ENCODE measurements around the gene EIF4E2.

EIF4E2 gene, protein sequence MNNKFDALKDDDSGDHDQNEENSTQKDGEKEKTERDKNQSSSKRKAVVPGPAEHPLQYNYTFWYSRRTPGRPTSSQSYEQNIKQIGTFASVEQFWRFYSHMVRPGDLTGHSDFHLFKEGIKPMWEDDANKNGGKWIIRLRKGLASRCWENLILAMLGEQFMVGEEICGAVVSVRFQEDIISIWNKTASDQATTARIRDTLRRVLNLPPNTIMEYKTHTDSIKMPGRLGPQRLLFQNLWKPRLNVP

GRCh38 chr2:232550354-232551249 is at the start of gene EIF4E2, which contains the start of gene TIGD1:
Gene EIF4E2, plus strand, starts transcription at chr2:232550689. Its CDS starts 36 bp downstream, at chr2:232550725.
Gene TIGD1, minus strand, starts transcription at chr2:232550557. Its CDS starts 675 bp downstream, at chr2:232549882.
- peak; percentile 79 for DNase-seq

DNA sequence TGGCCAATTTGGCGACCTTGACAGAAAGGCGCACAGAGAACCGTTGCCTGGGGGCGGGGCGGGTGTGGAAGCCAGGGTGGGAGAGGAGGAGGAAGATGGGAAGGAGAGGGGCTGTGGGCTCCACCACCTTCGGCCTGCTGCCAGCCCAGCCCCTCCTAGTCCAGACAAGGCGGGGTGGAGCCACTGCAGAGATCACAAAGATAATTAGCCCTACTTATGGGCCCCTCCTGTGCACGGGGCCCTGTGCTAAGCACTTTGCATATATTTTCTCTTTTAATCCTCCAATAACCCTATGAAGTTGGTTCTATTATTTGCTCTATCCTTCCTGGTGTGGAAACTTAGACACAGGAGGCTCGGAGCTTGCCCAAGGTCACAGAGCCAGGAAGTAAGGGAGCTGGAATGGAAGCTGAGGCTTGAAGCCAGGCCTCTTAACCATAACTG is 49.1 kb upstream of the EIF4E2 start:
- DNase-seq: no peak

GRCh38 chr2:232501794-232502390 is 48.6 kb upstream of the EIF4E2 start:
- no peak for DNase-seq

GRCh38 chr2:232502511-232502910 is 48.0 kb upstream of the EIF4E2 start:
- no peak for DNase-seq

DNA sequence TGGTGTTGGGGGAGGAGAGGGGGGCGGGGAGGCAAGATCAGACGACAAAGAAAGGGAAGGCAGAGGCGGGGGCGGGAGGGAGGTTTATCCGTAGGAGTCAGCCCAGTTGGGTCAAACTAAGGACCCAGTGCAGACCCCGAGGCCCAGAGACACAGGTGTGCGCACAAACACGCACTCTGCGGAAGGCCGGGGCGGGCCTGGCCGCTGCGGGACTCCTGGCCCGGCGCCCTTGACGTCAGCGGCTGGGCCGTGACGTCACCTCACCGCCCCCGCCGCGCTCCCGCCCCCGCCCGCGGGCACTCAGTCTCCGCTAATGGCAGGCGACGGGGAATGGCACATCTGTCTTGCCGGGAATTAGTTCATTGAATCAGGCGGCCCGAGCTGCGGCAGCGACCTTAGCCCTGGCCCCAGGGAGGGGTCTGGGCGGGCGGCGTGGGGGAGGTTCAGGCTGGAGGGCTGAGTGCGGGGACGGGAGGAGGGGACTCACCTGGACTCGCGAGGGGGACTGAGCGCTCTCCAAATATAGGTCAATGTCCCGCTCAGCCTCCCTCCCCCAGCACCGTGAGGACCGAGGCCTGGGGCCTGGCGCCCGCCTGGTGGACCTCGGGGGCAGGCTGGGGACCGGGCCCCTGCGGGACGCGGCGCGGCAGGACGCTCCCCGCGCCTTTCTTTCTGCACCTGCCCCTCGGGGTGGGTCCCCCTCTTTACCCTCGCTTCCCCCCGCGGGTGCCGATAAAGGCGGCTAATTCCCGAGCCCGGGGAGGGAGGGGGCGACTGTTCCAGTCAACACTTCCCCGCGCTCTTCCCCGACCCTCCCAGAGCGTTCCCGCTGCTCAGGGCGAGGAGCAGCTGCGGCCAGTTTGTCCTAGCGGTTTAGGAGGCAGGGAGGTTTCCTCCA is 47.3 kb upstream of the EIF4E2 start:
- DNase-seq: no peak

GRCh38 chr2:232503809-232504323 is 46.6 kb upstream of the EIF4E2 start:
- no peak for DNase-seq

DNA sequence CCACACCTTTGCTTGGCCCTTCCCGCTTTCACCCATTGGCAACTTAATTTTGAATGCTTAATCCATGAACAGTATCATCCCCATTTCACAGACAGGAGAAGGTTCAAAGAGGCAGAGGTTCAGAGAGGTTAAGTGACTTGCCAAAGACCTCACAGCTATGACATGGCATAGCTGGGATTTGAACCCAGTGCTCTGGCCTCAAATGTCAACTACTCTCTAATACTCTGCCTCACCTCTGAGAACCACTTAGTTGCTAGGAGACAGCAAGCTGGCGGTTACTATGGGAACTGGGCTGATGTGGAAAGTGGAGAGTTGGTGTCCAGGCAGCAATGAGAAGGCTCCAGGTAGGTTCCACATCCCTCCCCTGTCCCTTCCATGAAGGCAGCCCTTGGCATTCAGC is 46.1 kb upstream of the EIF4E2 start:
- DNase-seq: no peak

GRCh38 chr2:232505856-232506255 is 44.6 kb upstream of the EIF4E2 start:
- DNase-seq: no peak

GRCh38 chr2:232506709-232507108 is 43.8 kb upstream of the EIF4E2 start:
- no peak for DNase-seq

DNA sequence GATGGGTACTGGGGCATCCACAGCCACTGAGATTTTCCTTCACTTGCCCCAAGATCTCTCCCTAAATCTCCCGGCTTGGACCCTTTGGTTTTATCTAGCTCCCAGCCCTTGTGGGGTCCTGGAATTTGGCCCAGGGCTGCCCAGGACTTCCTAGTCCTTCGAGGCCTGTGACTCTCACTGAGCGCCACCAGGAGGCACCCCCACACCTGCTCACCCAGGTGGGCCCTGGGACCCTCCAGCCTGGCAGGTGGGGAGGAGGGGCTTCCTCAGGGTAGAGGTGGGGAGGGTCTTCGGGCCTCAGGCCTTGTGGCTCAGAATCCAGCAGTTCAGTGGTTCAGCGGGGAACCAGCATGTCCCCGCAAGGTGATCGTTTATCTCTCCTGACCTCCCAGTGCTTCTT is 42.2 kb upstream of the EIF4E2 start:
- no peak for DNase-seq

- DNase-seq: no peak
These were observed 39.1 kb upstream of the EIF4E2 start for GRCh38 chr2:232511336-232511890.

DNA sequence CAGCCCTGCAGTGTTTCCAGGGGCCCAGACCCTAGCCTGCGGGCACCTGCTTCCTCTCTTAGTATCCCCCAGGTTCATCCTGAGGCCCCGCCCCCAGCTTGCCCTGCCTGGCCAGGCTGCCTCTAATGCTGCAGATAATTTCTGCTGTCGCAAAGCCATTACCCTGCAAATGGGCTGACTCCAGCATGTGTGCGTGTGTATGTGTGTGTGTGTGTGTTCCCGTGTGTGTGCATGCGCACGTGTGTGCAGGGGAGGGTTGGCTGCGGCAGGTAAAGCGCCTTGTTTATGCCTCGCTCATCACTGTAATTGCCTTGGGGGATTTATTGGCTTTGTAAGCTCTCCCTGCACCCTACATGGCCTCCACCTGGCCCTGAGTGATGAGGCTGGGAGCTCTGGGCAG is 37.9 kb upstream of the EIF4E2 start:
- no peak for DNase-seq

DNA sequence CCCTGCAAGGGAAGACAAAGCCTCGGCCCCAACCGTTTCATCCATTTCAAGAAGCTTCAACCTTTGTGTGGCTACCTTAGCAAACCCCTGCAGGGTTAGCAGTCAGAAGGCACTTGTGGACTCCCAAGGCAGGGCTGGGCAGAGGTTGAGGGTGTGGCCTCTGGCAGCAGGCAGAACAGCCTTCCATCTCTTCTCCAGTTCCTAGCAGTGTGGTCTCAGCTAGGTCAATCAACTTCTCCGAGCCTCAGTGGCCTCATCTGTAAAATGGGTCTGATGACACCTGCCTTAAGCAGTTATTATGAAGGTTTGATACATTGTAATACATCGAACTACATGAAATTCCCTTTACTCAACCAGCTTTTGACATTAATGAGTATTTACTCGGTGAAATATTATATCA is 37.1 kb upstream of the EIF4E2 start:
- DNase-seq: no peak

DNA sequence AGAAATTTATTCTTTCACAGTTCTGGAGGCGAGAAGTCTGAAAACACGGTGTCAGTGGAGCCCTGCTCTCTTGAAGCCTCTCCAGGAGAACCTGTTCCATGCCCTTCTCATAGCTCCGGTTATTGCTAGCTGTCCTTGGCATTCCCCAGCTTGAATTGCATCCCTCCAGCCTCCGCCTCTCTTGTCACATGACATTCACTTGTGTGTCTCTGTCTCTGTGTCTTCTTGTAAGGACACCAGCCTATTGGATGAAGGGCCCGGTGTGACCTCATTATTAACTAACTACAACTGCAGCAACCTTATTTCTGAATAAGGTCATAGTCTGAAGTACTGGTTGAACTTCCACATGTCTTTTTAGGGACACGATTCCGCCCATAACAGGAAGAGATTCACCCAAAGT is 34.9 kb upstream of the EIF4E2 start:
- no peak for DNase-seq

GRCh38 chr2:232516551-232516950 is 33.9 kb upstream of the EIF4E2 start:
- DNase-seq: no peak

DNA sequence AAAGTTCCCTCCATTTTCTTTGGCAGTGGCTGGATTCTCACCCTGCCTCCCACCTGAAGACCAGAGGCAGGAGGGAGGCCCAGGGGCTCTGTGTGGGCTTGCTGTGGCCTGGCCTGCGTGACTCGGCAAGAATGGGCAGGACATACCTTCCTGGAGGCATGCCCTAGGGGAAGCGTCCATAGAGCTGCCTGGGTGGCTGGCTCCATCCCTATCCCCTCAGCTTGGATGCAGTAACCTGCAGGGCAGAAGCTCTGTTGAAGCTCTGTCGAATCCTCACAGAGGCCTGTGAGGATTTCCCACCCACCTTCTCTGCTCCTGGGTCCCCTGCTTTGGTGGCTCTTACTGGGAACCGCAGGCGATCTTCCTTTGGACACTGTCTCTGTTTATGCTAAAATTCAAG is 31.6 kb upstream of the EIF4E2 start:
- DNase-seq: no peak

DNA sequence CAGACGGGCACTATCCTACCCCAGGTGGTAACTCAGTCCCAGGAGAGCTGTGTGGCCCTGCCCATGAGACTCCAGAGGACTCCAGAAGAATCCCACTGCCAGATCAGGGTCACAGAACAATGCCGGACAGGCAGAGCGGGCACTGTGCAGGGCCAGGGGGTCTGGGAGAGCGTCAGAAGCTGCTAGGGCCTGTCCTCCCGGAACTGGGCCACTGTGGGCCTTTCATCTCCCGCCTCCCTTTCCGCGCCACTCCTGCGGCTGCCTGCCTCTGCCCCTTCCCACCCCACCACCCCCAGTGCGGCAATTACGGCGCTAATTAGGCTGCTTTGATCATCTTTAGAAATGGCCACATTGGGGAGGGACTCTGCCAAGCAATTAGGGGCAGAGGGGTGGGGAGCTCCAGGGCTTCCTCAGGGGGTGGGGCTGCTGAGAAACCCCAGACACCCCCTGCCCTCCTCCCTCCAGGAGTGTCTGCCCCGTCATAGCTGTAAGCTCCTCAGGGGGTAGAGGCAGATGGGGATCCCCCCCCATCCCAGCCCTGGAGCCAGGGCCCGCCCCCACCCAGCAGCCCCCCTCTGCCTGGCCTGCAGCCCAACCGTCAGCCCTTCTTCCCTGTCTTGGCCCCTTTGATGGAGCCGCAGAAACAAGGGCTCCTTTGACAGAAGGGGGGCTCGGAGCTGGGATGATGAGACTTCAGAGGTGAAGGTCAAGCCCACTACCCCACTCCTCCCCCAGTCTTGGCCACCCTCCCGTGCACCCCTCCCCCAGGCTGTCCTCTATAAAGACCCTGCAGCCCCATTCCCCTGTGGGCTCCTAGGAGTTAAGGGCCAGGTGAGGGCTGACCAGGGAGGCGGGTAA is 30.7 kb upstream of the EIF4E2 start, which contains the start of gene PRSS56:
TSS of gene PRSS56 (plus strand) at position 808 of the 858 bp plus-strand sequence. CDS start 211 bp downstream, outside the sequence.
- DNase-seq: no peak

DNA sequence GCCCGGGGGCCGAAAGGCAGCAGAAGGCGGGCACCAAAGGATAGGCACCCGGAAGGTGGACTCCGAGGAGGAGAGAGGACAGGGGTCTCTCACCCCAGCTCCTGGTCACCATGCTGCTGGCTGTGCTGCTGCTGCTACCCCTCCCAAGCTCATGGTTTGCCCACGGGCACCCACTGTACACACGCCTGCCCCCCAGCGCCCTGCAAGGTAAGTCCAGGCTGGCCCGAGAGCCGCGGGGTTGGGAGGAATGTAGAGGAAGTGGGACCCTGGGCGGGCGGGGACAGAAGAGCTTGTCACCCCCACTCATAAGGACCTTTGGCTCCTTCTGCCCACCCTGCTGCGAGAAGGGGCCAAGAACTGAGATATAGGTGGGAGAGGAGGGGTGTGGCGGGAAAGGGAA is 30.0 kb upstream of the EIF4E2 start:
- no peak for DNase-seq

- no peak for DNase-seq
These were observed 29.4 kb upstream of the EIF4E2 start for GRCh38 chr2:232521098-232521497.

GRCh38 chr2:232521959-232522622 is 28.4 kb upstream of the EIF4E2 start:
- DNase-seq: peak; percentile 13

Measured in NCI-H1694 (cell line).